ENCODE measurements around the gene AGRN. TPM values are rescaled to one million over a fixed set of nuclear protein-coding genes. Genes with fewer than 3 reads are reported as not detected.

The AGRN gene
- total RNA-seq, 1 donor from 2014 or later = 34.1 TPM

DNA sequence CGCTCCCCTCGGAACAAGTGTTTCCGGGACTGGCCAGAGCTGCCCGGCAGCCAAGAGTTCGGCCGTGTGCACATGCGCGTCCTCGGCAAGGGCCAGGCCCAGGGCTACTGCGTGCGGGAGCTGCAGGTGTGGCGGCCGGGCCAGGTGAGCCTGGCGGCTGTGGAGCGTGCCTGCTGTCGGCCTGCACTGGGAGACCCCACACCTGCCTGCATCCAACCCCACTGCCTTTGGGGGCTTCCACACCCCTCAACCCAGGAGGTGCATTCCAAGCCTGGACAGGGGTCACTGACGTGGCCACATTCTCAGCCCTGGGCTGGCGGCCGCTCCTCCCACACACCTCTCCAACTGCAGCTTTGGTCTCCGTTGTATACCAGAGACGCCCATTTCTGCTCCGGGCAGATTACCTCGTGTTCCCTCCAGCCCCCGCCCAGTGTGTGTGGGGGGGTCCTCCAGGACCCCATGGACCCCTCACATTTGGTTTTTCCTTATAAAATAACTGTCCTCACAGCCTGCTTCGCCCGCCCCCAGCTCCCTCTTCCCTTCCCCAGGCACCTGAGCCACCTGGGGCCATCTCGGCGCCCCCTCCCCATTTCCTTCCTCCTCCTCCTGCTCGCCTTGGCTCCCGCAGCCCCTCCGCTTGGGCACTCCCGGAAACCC lies 48.1 kb downstream of the AGRN start:
- Histone ChIP-seq H3K27me3 (peaks cover 79% of the 10 kb centered on the region), H3F3A (ENCODE audit: low read depth) (peaks cover 24% of the 10 kb centered on the region), H3K9me3 (ENCODE audit: low read depth) (no peaks in the 10 kb centered on the region), H3K4me3 (peak overlapping the region; percentile 54), H3K36me3 (no peaks in the 10 kb centered on the region), H3K4me1 (no peaks in the 10 kb centered on the region), H3K9ac (no peak overlapping the region), H3K4me2 (peak overlapping the region; percentile 77), H3K27ac (no peak overlapping the region), H3K79me2 (ENCODE audit: low read depth) (no peaks in the 10 kb centered on the region), H4K20me1 (ENCODE audit: low read depth) (peaks cover 21% of the 10 kb centered on the region), H2AFZ (replicated peaks) (no peak overlapping the region)
- Mint-ChIP-seq H3K27ac (no peak overlapping the region), H3K27me3 (ENCODE audit: insufficient read depth, low read depth) (peaks cover 6% of the 10 kb centered on the region), H3K36me3 (no peaks in the 10 kb centered on the region), H3K4me1 (peaks cover 17% of the 10 kb centered on the region), H3K4me3 (peak overlapping the region; percentile 79), H3K9me3 (no peaks in the 10 kb centered on the region)
- DNase-seq (ENCODE audit: low spot score) = no peak
- TF ChIP-seq EZH2 (IDR thresholded peaks at IDR 0.05) (no peak), EZH2phosphoT487 (IDR thresholded peaks at IDR 0.05) (no peak)
- TF ChIP-seq, protein P1, sequence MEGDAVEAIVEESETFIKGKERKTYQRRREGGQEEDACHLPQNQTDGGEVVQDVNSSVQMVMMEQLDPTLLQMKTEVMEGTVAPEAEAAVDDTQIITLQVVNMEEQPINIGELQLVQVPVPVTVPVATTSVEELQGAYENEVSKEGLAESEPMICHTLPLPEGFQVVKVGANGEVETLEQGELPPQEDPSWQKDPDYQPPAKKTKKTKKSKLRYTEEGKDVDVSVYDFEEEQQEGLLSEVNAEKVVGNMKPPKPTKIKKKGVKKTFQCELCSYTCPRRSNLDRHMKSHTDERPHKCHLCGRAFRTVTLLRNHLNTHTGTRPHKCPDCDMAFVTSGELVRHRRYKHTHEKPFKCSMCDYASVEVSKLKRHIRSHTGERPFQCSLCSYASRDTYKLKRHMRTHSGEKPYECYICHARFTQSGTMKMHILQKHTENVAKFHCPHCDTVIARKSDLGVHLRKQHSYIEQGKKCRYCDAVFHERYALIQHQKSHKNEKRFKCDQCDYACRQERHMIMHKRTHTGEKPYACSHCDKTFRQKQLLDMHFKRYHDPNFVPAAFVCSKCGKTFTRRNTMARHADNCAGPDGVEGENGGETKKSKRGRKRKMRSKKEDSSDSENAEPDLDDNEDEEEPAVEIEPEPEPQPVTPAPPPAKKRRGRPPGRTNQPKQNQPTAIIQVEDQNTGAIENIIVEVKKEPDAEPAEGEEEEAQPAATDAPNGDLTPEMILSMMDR (IDR thresholded peaks at IDR 0.05) = no peak

GRCh38 chr1:1068517-1069055 lies 48.7 kb downstream of the AGRN start:
- DNase-seq (ENCODE audit: low spot score) = peak; percentile 52
- no peaks in the 10 kb centered on the region for H3K36me3 Mint-ChIP-seq
- H3K4me3 Mint-ChIP-seq = peak overlapping the region; percentile 79
- Histone ChIP-seq H3K4me3 (peak overlapping the region; percentile 54), H3K27ac (no peak overlapping the region), H3K36me3 (no peaks in the 10 kb centered on the region), H3K27me3 (peaks cover 73% of the 10 kb centered on the region), H3K4me1 (no peaks in the 10 kb centered on the region), H4K20me1 (ENCODE audit: low read depth) (peaks cover 15% of the 10 kb centered on the region), H3F3A (ENCODE audit: low read depth) (peaks cover 24% of the 10 kb centered on the region), H2AFZ (replicated peaks) (no peak overlapping the region), H3K79me2 (ENCODE audit: low read depth) (no peaks in the 10 kb centered on the region), H3K9me3 (ENCODE audit: low read depth) (no peaks in the 10 kb centered on the region), H3K4me2 (peak overlapping the region; percentile 77), H3K9ac (no peak overlapping the region)
- no peak overlapping the region for H3K27ac Mint-ChIP-seq
- TF ChIP-seq EZH2 (IDR thresholded peaks at IDR 0.05) (peak; percentile 75), EZH2phosphoT487 (IDR thresholded peaks at IDR 0.05) (no peak)
- TF ChIP-seq, protein P1 (IDR thresholded peaks at IDR 0.05) = no peak
- peaks cover 15% of the 10 kb centered on the region for H3K4me1 Mint-ChIP-seq
- no peaks in the 10 kb centered on the region for H3K9me3 Mint-ChIP-seq
- H3K27me3 Mint-ChIP-seq (ENCODE audit: insufficient read depth, low read depth) = peaks cover 6% of the 10 kb centered on the region

DNA sequence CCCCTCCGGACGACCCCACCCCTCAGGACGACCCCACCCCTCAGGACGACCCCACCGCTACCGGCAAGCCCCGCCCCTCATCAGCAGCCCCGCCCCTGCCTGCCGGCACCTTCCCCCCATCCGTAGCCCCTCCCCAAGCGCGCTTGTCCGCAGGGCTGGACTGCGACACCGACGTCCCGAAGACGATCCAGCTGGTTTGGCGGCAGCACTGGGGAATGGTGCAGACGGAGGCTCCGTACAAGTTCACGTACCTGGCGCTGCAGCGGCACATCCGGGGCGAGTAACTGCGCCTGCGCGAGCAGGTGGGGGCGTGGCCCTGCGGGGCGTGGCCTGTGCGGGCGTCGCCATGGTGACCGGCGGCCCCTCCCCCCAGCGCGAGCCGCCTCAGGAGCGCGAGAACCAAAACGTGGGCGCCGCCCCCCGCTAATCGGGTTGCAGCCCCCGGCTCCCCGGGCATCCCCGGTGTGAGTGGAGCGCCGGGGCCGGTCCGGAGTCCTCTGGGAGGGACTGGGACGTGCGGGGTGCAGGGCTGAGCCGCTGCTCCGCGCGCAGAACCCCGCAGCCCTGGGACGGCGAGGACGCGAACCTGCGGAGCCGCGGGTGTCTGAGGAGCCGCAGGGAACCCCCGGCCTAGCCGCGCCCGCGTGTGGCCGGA lies 49.3 kb downstream of the AGRN start:
- H3K36me3 Mint-ChIP-seq = no peaks in the 10 kb centered on the region
- peak overlapping the region; percentile 77 for H3K4me2 ChIP-seq
- no peaks in the 10 kb centered on the region for H3K4me1 ChIP-seq
- peaks cover 15% of the 10 kb centered on the region for H4K20me1 ChIP-seq (ENCODE audit: low read depth)
- H3K4me1 Mint-ChIP-seq = peaks cover 15% of the 10 kb centered on the region
- H3K27ac Mint-ChIP-seq = no peak overlapping the region
- peaks cover 67% of the 10 kb centered on the region for H3K27me3 ChIP-seq
- H3K9me3 Mint-ChIP-seq = no peaks in the 10 kb centered on the region
- H3K79me2 ChIP-seq (ENCODE audit: low read depth) = no peaks in the 10 kb centered on the region
- H3K4me3 Mint-ChIP-seq = peak overlapping the region; percentile 79
- no peak overlapping the region for H3K9ac ChIP-seq
- H3K27ac ChIP-seq = no peak overlapping the region
- H3K36me3 ChIP-seq = no peaks in the 10 kb centered on the region
- peaks cover 6% of the 10 kb centered on the region for H3K27me3 Mint-ChIP-seq (ENCODE audit: insufficient read depth, low read depth)
- no peaks in the 10 kb centered on the region for H3K9me3 ChIP-seq (ENCODE audit: low read depth)
- H3K4me3 ChIP-seq = peak overlapping the region; percentile 54
- peak; percentile 91 for DNase-seq (ENCODE audit: low spot score)
- peaks cover 24% of the 10 kb centered on the region for H3F3A ChIP-seq (ENCODE audit: low read depth)
- TF ChIP-seq EZH2phosphoT487 (IDR thresholded peaks at IDR 0.05) (no peak), EZH2 (IDR thresholded peaks at IDR 0.05) (no peak)
- TF ChIP-seq, protein P1 (IDR thresholded peaks at IDR 0.05) = no peak
- H2AFZ ChIP-seq (replicated peaks) = peak overlapping the region; percentile 52
